PC-9 (cell line): ENCODE results near the gene MUCL3. TPM values are rescaled to one million over a fixed set of nuclear protein-coding genes. Genes with fewer than 3 reads are reported as not detected.

Experiments used
- Bru-seq: library from RNA; stranded (reverse); fragments of 400-500 nt; gene quantifications from one replicate; lab custom pipeline; 2021; lab: Mats Ljungman, UMichigan
- BruChase-seq, 2 experiments: library from RNA; stranded (reverse); fragments of 400-500 nt; gene quantifications; one replicate each; lab custom pipeline; 2021; lab: Mats Ljungman, UMichigan
- BruUV-seq: library from RNA; stranded (reverse); fragments of 400-500 nt; replicated peaks from 2 replicates; lab custom pipeline; 2021; lab: Mats Ljungman, UMichigan
- CTCF ChIA-PET: fragments of 300-600 bp; sonication (Branson Sonifier 250); formaldehyde crosslinking; loops from one replicate; lab custom pipeline; 2022; ENCODE audit warnings: antibody characterized with exemption; lab: Charles Lee
- POLR2A ChIA-PET: fragments of 300-600 bp; sonication (Branson Sonifier 250); formaldehyde crosslinking; loops from one replicate; lab custom pipeline; 2022; ENCODE audit warnings: antibody characterized with exemption; ENCODE audit not compliant: unreplicated experiment; lab: Charles Lee
- DNase-seq, 2 experiments: peaks; one replicate each; pipeline versions ENCODE4 v3.0.0 to v3.0.0-alpha.2; 2015 to 2022; ENCODE audit warnings: mixed read lengths in 1 of 2
- H2AFZ ChIP-seq: fragments of 200-600 bp; sonication (generic); 2 replicates; pipeline ENCODE4 v1.8.1; 2017; ENCODE audit warnings: antibody characterized with exemption
- H3F3A ChIP-seq: fragments of 200-600 bp; sonication (generic); 2 replicates; pipeline ENCODE4 v1.8.1; 2017; ENCODE audit warnings: antibody characterized with exemption, mild to moderate bottlenecking, low read depth; ENCODE audit not compliant: insufficient read depth
- H3K27ac ChIP-seq: fragments of 200-600 bp; sonication (generic); 2 replicates; pipeline ENCODE4 v1.6.1; 2016; ENCODE audit warnings: mixed run types
- H3K27me3 ChIP-seq: fragments of 200-600 bp; sonication (generic); 2 replicates; pipeline ENCODE4 v1.6.1; 2016; ENCODE audit warnings: low read depth, mixed run types; ENCODE audit not compliant: insufficient read depth
- H3K36me3 ChIP-seq: fragments of 200-600 bp; sonication (generic); 2 replicates; pipeline ENCODE4 v1.6.1; 2016; ENCODE audit warnings: low read depth, mixed run types
- H3K4me1 ChIP-seq: fragments of 200-600 bp; sonication (generic); replicated peaks from 2 replicates; pipeline ENCODE4 v1.6.1; 2016; ENCODE audit warnings: mixed run types; ENCODE audit not compliant: insufficient read depth
- H3K4me2 ChIP-seq: fragments of 200-600 bp; sonication (generic); 2 replicates; pipeline ENCODE4 v1.6.1; 2017; ENCODE audit warnings: mixed run types
- H3K4me3 ChIP-seq: fragments of 200-600 bp; sonication (generic); 2 replicates; pipeline ENCODE4 v1.6.1; 2016; ENCODE audit warnings: mixed run types
- H3K79me2 ChIP-seq: fragments of 200-600 bp; sonication (generic); 2 replicates; pipeline ENCODE4 v1.6.1; 2017; ENCODE audit warnings: low read depth, mixed run types
- H3K9me2 ChIP-seq: fragments of 200-600 bp; sonication (generic); 2 replicates; pipeline ENCODE4 v1.8.1; 2017; ENCODE audit warnings: mild to moderate bottlenecking; ENCODE audit not compliant: insufficient read depth
- H3K9me3 ChIP-seq: fragments of 200-600 bp; sonication (generic); 2 replicates; pipeline ENCODE4 v1.8.1; 2016; ENCODE audit warnings: low read depth; ENCODE audit not compliant: insufficient read depth
- H4K20me1 ChIP-seq: fragments of 200-600 bp; sonication (generic); 2 replicates; pipeline ENCODE4 v1.8.1; 2017; ENCODE audit not compliant: insufficient read depth
- EZH2 ChIP-seq: fragments of 200-600 bp; sonication (generic); IDR thresholded peaks from 2 replicates; pipeline ENCODE4 v1.8.0; 2017; ENCODE audit warnings: antibody characterized with exemption, low read depth
- intact Hi-C: fragments of 100-400 bp; cut with micrococcal nuclease; formaldehyde crosslinking; loops from one replicate; pipeline ENCODE4 v1.10.0; 2022; ENCODE audit not compliant: unreplicated experiment
- long read RNA-seq: library from polyadenylated mRNA; stranded (forward); transcript quantifications from one replicate; pipeline ENCODE4 v2.0.0, GENCODE V29; 2022
- total RNA-seq: library from RNA; stranded (reverse); gene quantifications from 2 replicates; pipeline ENCODE4 v1.2.3, GENCODE V29; 2021
- TF ChIP-seq, protein P1 (sequence below): fragments of 200-600 bp; sonication (generic); conservative IDR thresholded peaks from 2 replicates; pipeline ENCODE4 v1.6.1; 2017; ENCODE audit warnings: mixed run types, antibody characterized with exemption, mild to moderate bottlenecking, moderate library complexity

The MUCL3 gene, protein sequence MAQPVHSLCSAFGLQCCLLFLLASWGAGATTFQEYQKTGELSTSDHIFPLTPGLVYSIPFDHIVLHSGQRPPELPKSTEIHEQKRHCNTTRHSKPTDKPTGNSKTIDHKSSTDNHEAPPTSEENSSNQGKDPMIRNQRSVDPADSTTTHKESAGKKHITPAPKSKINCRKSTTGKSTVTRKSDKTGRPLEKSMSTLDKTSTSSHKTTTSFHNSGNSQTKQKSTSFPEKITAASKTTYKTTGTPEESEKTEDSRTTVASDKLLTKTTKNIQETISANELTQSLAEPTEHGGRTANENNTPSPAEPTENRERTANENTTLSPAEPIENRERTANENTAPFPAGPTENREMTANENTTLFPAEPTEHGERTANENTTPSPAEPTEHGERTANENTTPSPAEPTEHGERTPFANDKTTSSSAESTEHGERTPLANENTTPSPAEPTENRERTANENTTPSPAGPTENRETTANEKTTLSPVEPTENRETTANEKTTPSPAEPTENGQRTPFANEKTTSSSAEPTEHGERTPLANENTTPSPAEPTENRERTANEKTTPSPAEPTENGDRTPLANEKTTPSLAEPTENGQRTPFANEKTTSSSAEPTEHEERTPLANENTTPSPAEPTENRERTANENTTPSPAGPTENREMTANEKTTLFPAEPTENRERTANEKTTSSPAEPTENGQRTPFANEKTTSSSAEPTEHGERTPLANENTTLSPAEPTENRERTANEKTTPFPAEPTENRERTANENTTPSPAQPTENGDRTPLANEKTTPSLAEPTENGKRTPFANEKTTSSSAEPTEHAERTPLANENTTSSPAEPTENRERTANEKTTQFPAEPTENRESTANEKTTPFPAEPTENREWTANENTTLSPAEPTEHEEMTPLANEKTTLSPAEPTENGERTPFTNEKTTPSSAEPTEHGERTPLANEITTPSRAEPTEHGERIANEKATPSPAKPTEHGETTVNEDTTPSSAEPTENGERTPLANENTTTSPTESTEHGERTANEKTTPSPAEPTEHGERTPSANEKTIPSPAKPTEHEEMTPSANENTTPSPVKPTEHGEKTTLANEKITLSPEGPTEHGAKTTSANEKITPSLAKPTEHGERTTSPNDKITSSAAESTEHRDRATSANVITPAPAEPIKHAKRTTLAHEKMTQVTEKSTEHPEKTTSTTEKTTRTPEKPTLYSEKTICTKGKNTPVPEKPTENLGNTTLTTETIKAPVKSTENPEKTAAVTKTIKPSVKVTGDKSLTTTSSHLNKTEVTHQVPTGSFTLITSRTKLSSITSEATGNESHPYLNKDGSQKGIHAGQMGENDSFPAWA (N-terminal part only)
- not detected in 2 replicates for total RNA-seq
- Bru-seq, nascent RNA: percentile 7 among the genes with signal in this experiment
- percentile 2 among the genes with signal in this experiment for BruChase-seq, experiment 1, labeled RNA remaining after a 2-hour chase
- percentile 9 among the genes with signal in this experiment for BruChase-seq, experiment 2, labeled RNA remaining after a 6-hour chase
- long read RNA-seq, partial matches to known transcripts: 0 of 1 reads
- long read RNA-seq, other reads (novel, unspliced or antisense): 1 of 1 reads

DNA sequence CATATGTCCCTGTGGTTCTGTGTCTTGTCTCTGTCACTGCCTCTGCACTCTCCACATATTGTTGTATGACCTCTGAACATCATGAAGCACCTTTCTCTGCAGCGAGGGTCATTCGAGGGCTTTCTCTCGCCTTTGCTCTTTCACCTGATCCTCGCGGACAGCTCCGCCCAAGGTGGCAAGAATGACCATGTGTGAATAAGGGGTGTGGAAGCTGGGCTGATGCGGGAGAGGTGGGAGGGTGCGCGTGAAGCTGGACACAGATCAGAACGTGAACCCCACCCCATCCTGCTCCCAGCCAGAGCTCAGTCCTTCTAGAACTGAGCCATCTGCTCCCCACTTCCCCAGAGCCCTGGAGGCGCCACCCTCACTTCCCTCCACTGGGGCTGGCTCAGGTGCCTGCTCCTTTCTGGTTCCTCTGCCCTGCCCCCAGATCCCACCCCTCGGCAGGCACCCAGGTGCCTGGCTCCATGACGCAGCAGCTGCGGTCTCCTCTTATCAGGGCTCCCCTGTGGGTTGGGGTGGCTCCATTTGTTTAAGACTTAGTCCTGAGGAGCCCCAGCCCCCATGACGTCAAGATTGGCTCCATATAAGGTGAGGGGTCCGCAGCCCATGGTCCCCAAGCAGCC lies at the start of gene MUCL3:
TSS of gene MUCL3 (plus strand) at position 613 of the 626 bp plus-strand sequence. CDS start 27 bp downstream, outside the sequence.
- peaks cover 8% of the 10 kb centered on the region; the same call in 1 of the 2 replicates for H3K4me1 ChIP-seq
- H3K36me3 ChIP-seq: no peaks in the 10 kb centered on the region
- no peak within 1 kb of the TSS for H3K4me2 ChIP-seq
- no peak within 1 kb of the TSS for H3K27ac ChIP-seq
- H3K9me3 ChIP-seq: no peaks in the 10 kb centered on the region
- H3K4me3 ChIP-seq: no peak within 1 kb of the TSS
- no peaks in the 10 kb centered on the region for H4K20me1 ChIP-seq
- no peaks in the 10 kb centered on the region for H3K79me2 ChIP-seq
- TF ChIP-seq EZH2: no peak
- TF ChIP-seq, protein P1, sequence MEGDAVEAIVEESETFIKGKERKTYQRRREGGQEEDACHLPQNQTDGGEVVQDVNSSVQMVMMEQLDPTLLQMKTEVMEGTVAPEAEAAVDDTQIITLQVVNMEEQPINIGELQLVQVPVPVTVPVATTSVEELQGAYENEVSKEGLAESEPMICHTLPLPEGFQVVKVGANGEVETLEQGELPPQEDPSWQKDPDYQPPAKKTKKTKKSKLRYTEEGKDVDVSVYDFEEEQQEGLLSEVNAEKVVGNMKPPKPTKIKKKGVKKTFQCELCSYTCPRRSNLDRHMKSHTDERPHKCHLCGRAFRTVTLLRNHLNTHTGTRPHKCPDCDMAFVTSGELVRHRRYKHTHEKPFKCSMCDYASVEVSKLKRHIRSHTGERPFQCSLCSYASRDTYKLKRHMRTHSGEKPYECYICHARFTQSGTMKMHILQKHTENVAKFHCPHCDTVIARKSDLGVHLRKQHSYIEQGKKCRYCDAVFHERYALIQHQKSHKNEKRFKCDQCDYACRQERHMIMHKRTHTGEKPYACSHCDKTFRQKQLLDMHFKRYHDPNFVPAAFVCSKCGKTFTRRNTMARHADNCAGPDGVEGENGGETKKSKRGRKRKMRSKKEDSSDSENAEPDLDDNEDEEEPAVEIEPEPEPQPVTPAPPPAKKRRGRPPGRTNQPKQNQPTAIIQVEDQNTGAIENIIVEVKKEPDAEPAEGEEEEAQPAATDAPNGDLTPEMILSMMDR: no peak
- BruUV-seq: no TSS peak
- H2AFZ ChIP-seq: no peak within 1 kb of the TSS
- intact Hi-C loops: no loop called here
- no peak for DNase-seq
- ChIA-PET CTCF (no interaction called here), POLR2A (interaction anchor here (0.5 kb wide), 1 partner anchor 796 kb away, joined by 6 read pairs; no protein-coding TSS in a partner anchor)
- no peaks in the 10 kb centered on the region for H3K27me3 ChIP-seq
- peaks cover 5% of the 10 kb centered on the region; the same call in 1 of the 2 replicates for H3F3A ChIP-seq
- no peaks in the 10 kb centered on the region for H3K9me2 ChIP-seq

DNA sequence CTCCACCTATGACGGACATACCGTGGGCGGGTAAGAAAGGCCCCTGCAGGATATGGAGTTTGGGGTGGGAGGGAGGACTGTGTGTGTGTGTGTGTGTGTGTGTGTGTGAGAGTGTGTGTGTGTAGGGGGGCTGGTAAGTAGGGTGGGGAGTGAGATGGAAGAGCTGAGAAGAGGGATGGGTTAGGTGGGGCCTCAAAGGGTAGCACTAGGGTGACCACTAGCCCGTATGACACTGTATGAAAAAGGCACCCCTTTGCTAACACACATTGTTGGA lies 49.4 kb upstream of the MUCL3 start:
- no peak for DNase-seq
- TF ChIP-seq EZH2: no peak
- TF ChIP-seq, protein P1: no peak
- Histone ChIP-seq H3F3A (peaks cover 10% of the 10 kb centered on the region), H3K4me3 (no peak overlapping the region), H3K4me2 (no peak overlapping the region), H3K36me3 (peaks cover 40% of the 10 kb centered on the region), H3K27me3 (no peaks in the 10 kb centered on the region), H4K20me1 (peaks cover 44% of the 10 kb centered on the region), H3K4me1 (peaks cover 18% of the 10 kb centered on the region), H3K9me2 (no peaks in the 10 kb centered on the region), H2AFZ (no peak overlapping the region), H3K27ac (no peak overlapping the region), H3K79me2 (peaks cover 40% of the 10 kb centered on the region), H3K9me3 (no peaks in the 10 kb centered on the region)
- intact Hi-C loops: no loop called here
- ChIA-PET CTCF (no interaction called here), POLR2A (no interaction called here)
- BruUV-seq: no TSS peak
